Psoas muscle (tissue), 8 donors: ENCODE measurements around the gene S100A8. TPM values are rescaled to one million over a fixed set of nuclear protein-coding genes. Genes with fewer than 3 reads are reported as not detected.

ENCODE experiments used
- ATAC-seq, 4 donors: fragments of 200-7000 bp; cut with Tn5 transposase; one replicate each; pipeline ENCODE4 v1.9.1; 2020; ENCODE audit warnings: moderate library complexity in 3 of 4, mild to moderate bottlenecking in 2 of 4
- DNase-seq, 2 donors: peaks; one replicate each; pipeline ENCODE4 v3.0.0-alpha.2; 2020
- H3K27ac ChIP-seq: fragments of 200-600 bp; one replicate; pipeline ENCODE4 v1.8.0; 2022
- H3K27me3 ChIP-seq, 3 donors: fragments of 200-600 bp in 1 of 3; one replicate each; pipeline versions ENCODE4 v1.6.1 to v1.8.0; 2013 to 2022; ENCODE audit warnings: low read length in 2 of 3, mild to moderate bottlenecking in 2 of 3, moderate library complexity in 1 of 3; ENCODE audit not compliant: insufficient read depth in 3 of 3
- H3K36me3 ChIP-seq, 2 donors: fragments of 200-600 bp in 1 of 2; one replicate each; pipeline versions ENCODE4 v1.6.1 to v1.8.0; 2013 to 2022; ENCODE audit warnings: low read depth in 1 of 2, mild to moderate bottlenecking in 1 of 2, moderate library complexity in 1 of 2; ENCODE audit not compliant: insufficient read depth in 1 of 2
- H3K4me1 ChIP-seq: fragments of 200-600 bp; one replicate; pipeline ENCODE4 v1.8.0; 2022
- H3K4me3 ChIP-seq: fragments of 200-600 bp; one replicate; pipeline ENCODE4 v1.8.0; 2022; ENCODE audit warnings: mild to moderate bottlenecking
- H3K9me3 ChIP-seq: fragments of 200-600 bp; one replicate; pipeline ENCODE4 v1.8.0; 2022
- WGBS, 3 donors: extraction: QIAGEN DNeasy Blood & Tissue Kit; methylation state at CpG; one replicate each; pipeline versions ENCODE4 v1.1.6 to v1.1.7; 2013; 5-methylcytosine and 5-hydroxymethylcytosine counted together
- intact Hi-C, 2 donors: fragments of 100-400 bp; cut with DNase I; formaldehyde crosslinking; loops; one replicate each; pipeline versions ENCODE4 v1.11.0 to v1.14.2; 2022
- polyA plus RNA-seq, 3 donors: library from polyadenylated mRNA; stranded (reverse); fragments of 200-250 nt; gene quantifications; one replicate each; pipeline ENCODE4 v1.2.3, GENCODE V29; 2013
- total RNA-seq, 4 donors: library from RNA; stranded (reverse); fragmentation: NEBNext Ultra II Directional in 2 of 4; extraction: Animal tissue kit (Norgen Biotek cat#: 25700) in 2 of 4; gene quantifications; one replicate each; pipeline versions ENCODE4 v1.2.1 to v1.2.4, GENCODE V29; 2021 to 2023
- TF ChIP-seq, protein P1 (sequence below): fragments of 200-600 bp; IDR thresholded peaks from one replicate; pipeline ENCODE4 v1.8.0; 2022; ENCODE audit warnings: antibody characterized with exemption
- donor health status: healthy with polysubstance abuse.
- donor health status: DM: no; HTN: no; CAD: no; lungs with moderate emphysema.
- donor health status: Bipolar disorder and iron deficiency.
- donor health status: healthy.
- donor health status: DM: yes; HTN: yes; CAD: no.
- donor health status: DM: no; HTN: no; CAD: no.
- donor health status: DM: no; HTN: no; CAD: no.
- donor health status: DM: yes; HTN: yes; CAD: no.

S100A8 gene
- total and polyA plus RNA-seq, 7 donors = 16.8 to 57.0 (median 30.6) TPM

DNA sequence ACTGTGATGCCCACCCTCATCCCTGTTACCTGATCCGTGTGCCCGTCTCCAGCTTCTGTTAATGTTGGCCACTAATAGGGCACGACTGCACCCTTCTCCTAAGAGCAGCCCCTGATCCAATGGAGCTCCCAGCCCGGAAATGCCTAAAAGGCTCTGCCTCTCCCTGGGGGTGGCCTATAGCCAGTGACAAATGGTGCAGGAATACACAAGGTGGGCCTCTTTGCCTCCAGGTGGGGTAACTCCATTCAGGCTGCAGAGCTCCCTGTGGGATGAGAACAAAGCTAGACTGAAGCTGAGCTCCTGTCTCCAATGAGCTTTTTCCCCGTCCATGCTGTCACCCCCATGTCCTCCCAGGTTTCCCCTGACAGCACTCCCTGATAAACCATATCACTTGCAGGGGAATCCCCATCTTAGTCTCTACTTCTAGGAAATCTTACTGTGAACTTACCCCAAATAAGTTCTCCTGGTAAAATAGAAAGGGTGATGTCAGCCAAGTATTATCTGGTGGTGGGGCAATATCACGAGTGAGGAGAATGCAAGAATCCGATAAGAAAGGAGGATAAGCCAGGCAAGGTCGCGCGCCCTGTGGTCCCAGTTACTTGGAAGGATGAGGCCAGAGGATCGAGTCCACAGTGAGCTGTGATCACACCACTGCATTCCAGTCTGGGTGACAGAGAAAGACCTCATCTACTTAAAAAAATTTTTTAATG lies 44.0 kb upstream of the S100A8 start:
- H3K4me3 ChIP-seq = no peak overlapping the region
- TF ChIP-seq, protein P1, sequence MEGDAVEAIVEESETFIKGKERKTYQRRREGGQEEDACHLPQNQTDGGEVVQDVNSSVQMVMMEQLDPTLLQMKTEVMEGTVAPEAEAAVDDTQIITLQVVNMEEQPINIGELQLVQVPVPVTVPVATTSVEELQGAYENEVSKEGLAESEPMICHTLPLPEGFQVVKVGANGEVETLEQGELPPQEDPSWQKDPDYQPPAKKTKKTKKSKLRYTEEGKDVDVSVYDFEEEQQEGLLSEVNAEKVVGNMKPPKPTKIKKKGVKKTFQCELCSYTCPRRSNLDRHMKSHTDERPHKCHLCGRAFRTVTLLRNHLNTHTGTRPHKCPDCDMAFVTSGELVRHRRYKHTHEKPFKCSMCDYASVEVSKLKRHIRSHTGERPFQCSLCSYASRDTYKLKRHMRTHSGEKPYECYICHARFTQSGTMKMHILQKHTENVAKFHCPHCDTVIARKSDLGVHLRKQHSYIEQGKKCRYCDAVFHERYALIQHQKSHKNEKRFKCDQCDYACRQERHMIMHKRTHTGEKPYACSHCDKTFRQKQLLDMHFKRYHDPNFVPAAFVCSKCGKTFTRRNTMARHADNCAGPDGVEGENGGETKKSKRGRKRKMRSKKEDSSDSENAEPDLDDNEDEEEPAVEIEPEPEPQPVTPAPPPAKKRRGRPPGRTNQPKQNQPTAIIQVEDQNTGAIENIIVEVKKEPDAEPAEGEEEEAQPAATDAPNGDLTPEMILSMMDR = no peak
- no peak for DNase-seq
- no peak overlapping the region for H3K27ac ChIP-seq
- no peak for ATAC-seq
- peaks cover 0 to 4% (median 0%) of the 10 kb centered on the region in 3 donors for H3K27me3 ChIP-seq
- no peaks in the 10 kb centered on the region for H3K4me1 ChIP-seq
- no peaks in the 10 kb centered on the region for H3K9me3 ChIP-seq
- H3K36me3 ChIP-seq = no peaks in the 10 kb centered on the region
- WGBS, 3 donors = 74 to 81% (median 75%) methylated on average over 11 of the region's 11 CpGs
- intact Hi-C loops = no loop called here

GRCh38 chr1:153432874-153433681 lies 42.2 kb upstream of the S100A8 start:
- ATAC-seq (no peak), DNase-seq (no peak)
- 57 to 65% (median 59%) methylated on average over 9 of the region's 9 CpGs for WGBS, 3 donors
- H3K9me3 ChIP-seq = no peaks in the 10 kb centered on the region
- no peak overlapping the region for H3K27ac ChIP-seq
- H3K4me3 ChIP-seq = no peak overlapping the region
- intact Hi-C loops = no loop called here
- H3K36me3 ChIP-seq = no peaks in the 10 kb centered on the region
- no peaks in the 10 kb centered on the region for H3K4me1 ChIP-seq
- TF ChIP-seq, protein P1 = no peak
- H3K27me3 ChIP-seq = no peaks in the 10 kb centered on the region

GRCh38 chr1:153431928-153432327 lies 41.1 kb upstream of the S100A8 start:
- intact Hi-C loops = no loop called here
- TF ChIP-seq, protein P1 = no peak
- Histone ChIP-seq H3K9me3 (no peaks in the 10 kb centered on the region), H3K36me3 (no peaks in the 10 kb centered on the region), H3K27me3 (no peaks in the 10 kb centered on the region), H3K4me3 (no peak overlapping the region), H3K4me1 (no peaks in the 10 kb centered on the region), H3K27ac (no peak overlapping the region)
- DNase-seq (no peak), ATAC-seq (no peak)
- 51 to 59% (median 52%) methylated on average over 4 of the region's 4 CpGs for WGBS, 3 donors

DNA sequence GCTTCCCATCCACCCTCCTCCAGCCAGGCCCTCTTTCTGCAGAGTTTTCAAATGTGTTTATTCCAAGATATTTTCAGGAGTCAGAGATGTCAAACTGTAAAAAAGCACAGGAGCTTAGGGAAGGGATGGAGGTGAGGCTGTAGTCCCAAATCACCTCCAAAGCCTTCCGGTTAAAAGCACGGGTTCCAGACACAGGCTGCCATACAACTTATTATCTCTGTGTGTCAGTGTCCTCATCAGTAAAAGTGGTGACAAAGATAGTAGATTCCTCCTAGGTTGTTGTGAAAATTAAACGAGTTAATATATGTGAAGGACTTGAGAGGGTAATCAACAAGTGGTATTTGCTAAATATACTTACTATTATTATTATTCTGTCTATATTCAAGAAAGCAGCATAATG lies 40.6 kb upstream of the S100A8 start:
- no peaks in the 10 kb centered on the region for H3K36me3 ChIP-seq
- H3K27me3 ChIP-seq = no peaks in the 10 kb centered on the region
- no peaks in the 10 kb centered on the region for H3K4me1 ChIP-seq
- no peak overlapping the region for H3K27ac ChIP-seq
- DNase-seq (no peak), ATAC-seq (no peak)
- TF ChIP-seq, protein P1 = no peak
- no peak overlapping the region for H3K4me3 ChIP-seq
- intact Hi-C loops = no loop called here
- 72 to 74% (median 73%) methylated on average over 3 of the region's 3 CpGs for WGBS, 3 donors
- no peaks in the 10 kb centered on the region for H3K9me3 ChIP-seq
